Measurements from ENCODE around the gene RCCD1. TPM values are rescaled to one million over a fixed set of nuclear protein-coding genes. Genes with fewer than 3 reads are reported as not detected.

The RCCD1 gene
- total RNA-seq, 1 experiment from 2014 or later, result 51.5 TPM

- peak overlapping the region; percentile 83 for H3K4me2 ChIP-seq
- POLR2A ChIA-PET (ENCODE audit: unreplicated experiment), result no interaction called here
- H3K9me2 ChIP-seq (ENCODE audit: insufficient read depth), result no peaks in the 10 kb centered on the region
- no peak for TF ChIP-seq CTCF (conservative IDR thresholded peaks at IDR 0.05)
- peak overlapping the region; percentile 98 for H3K4me3 ChIP-seq
- H2AFZ ChIP-seq, result 0 out of 2 replicates have a peak overlapping the region, but pooled peaks have one; percentile 100
- no peaks in the 10 kb centered on the region; the same call in 1 of the 2 replicates for H4K20me1 ChIP-seq (ENCODE audit: insufficient read depth)
- no peaks in the 10 kb centered on the region for H3K9me3 ChIP-seq (ENCODE audit: insufficient read depth, low read depth)
- TSS peak; percentile 49 for BruUV-seq (replicated peaks)
- no peaks in the 10 kb centered on the region for H3K36me3 ChIP-seq (ENCODE audit: low read depth)
- CTCF ChIA-PET, result interaction anchor here (0.5 to 1.6 kb wide), 9 partner anchors 13 to 1012 kb away, joined by 3 to 12 read pairs (median 8); partner anchors contain the start of gene PRC1
- H3F3A ChIP-seq (ENCODE audit: insufficient read depth, low read depth), result peaks cover 18% of the 10 kb centered on the region
- H3K79me2 ChIP-seq (ENCODE audit: low read depth), result peaks cover 25% of the 10 kb centered on the region
- H3K4me1 ChIP-seq (replicated peaks; ENCODE audit: insufficient read depth), result peaks cover 10% of the 10 kb centered on the region
- intact Hi-C loops (cut with micrococcal nuclease; ENCODE audit: unreplicated experiment), result loop anchor here (5.0 kb wide), 2 partner anchors 77 to 317 kb away; no protein-coding TSS in a partner anchor
- H3K27ac ChIP-seq, result no peak overlapping the region
- peak in 1 of 2 experiments; percentile 20 for DNase-seq
- H3K27me3 ChIP-seq (ENCODE audit: insufficient read depth, low read depth), result no peaks in the 10 kb centered on the region
These were observed 1.1 kb downstream of the RCCD1 start for GRCh38 chr15:90955624-90956273.

- ChIA-PET POLR2A (ENCODE audit: unreplicated experiment) (no interaction called here), CTCF (interaction anchor here (0.5 to 1.6 kb wide), 12 partner anchors 12 to 1601 kb away, joined by 3 to 12 read pairs (median 5); partner anchors contain the start of gene PRC1)
- Histone ChIP-seq H3K4me2 (peak overlapping the region; percentile 83), H3K4me3 (peak overlapping the region; percentile 98), H3K27ac (no peak overlapping the region), H3K9me2 (ENCODE audit: insufficient read depth) (no peaks in the 10 kb centered on the region), H2AFZ (no peak overlapping the region), H3F3A (ENCODE audit: insufficient read depth, low read depth) (peaks cover 18% of the 10 kb centered on the region), H4K20me1 (ENCODE audit: insufficient read depth) (no peaks in the 10 kb centered on the region; the same call in 1 of the 2 replicates), H3K79me2 (ENCODE audit: low read depth) (peaks cover 25% of the 10 kb centered on the region), H3K36me3 (ENCODE audit: low read depth) (no peaks in the 10 kb centered on the region), H3K9me3 (ENCODE audit: insufficient read depth, low read depth) (no peaks in the 10 kb centered on the region), H3K27me3 (ENCODE audit: insufficient read depth, low read depth) (no peaks in the 10 kb centered on the region), H3K4me1 (replicated peaks; ENCODE audit: insufficient read depth) (peaks cover 10% of the 10 kb centered on the region)
- peak; percentile 68 for TF ChIP-seq CTCF (conservative IDR thresholded peaks at IDR 0.05)
- no peak for TF ChIP-seq EZH2 (IDR thresholded peaks at IDR 0.05; ENCODE audit: low read depth)
- peak in 1 of 2 experiments; percentile 21 for DNase-seq
- intact Hi-C loops (cut with micrococcal nuclease; ENCODE audit: unreplicated experiment), result loop anchor here (5.0 kb wide), 2 partner anchors 76 to 316 kb away; no protein-coding TSS in a partner anchor
- BruUV-seq (replicated peaks), result no TSS peak
These were observed 1.8 kb downstream of the RCCD1 start for GRCh38 chr15:90956274-90957030.

DNA sequence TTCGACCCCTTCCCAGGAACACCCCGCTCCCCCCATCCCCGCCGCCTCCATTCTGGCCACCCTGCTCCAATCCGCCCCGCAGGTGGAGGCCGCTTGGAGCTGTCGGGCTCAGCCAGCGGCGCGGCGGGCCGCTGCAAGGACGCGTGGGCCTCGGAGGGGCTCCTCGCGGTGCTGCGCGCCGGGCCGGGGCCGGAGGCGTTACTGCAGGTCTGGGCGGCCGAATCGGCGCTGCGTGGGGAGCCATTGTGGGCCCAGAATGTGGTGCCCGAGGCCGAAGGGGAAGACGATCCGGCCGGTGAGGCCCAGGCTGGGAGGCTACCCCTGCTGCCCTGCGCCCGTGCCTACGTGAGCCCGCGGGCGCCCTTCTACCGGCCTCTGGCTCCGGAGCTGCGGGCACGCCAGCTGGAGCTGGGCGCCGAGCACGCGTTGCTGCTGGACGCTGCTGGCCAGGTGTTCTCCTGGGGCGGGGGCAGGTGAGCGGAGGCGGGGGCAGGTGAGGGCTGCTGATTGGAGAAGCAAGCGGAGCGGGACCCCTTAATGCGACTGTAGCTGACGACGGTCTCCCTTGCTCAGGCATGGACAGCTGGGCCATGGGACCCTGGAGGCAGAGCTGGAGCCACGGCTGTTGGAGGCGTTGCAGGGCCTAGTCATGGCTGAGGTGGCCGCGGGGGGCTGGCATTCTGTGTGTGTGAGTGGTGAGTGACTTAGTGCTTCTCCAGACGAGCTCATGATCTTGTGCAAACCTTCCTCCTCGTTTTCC, 2.5 kb downstream of the RCCD1 start:
- Histone ChIP-seq H3K4me1 (replicated peaks; ENCODE audit: insufficient read depth) (peaks cover 10% of the 10 kb centered on the region), H3K27me3 (ENCODE audit: insufficient read depth, low read depth) (no peaks in the 10 kb centered on the region), H3K4me3 (no peak overlapping the region), H3K27ac (no peak overlapping the region), H3K36me3 (ENCODE audit: low read depth) (no peaks in the 10 kb centered on the region), H2AFZ (no peak overlapping the region), H3K9me3 (ENCODE audit: insufficient read depth, low read depth) (no peaks in the 10 kb centered on the region), H3K4me2 (no peak overlapping the region), H3F3A (ENCODE audit: insufficient read depth, low read depth) (peaks cover 23% of the 10 kb centered on the region), H4K20me1 (ENCODE audit: insufficient read depth) (peaks cover 1% of the 10 kb centered on the region; the same call in 1 of the 2 replicates), H3K79me2 (ENCODE audit: low read depth) (peaks cover 25% of the 10 kb centered on the region), H3K9me2 (ENCODE audit: insufficient read depth) (no peaks in the 10 kb centered on the region)
- TF ChIP-seq CTCF (conservative IDR thresholded peaks at IDR 0.05) (no peak), EZH2 (IDR thresholded peaks at IDR 0.05; ENCODE audit: low read depth) (no peak)
- intact Hi-C loops (cut with micrococcal nuclease; ENCODE audit: unreplicated experiment), result loop anchor here (5.0 kb wide), 2 partner anchors 75 to 315 kb away; no protein-coding TSS in a partner anchor
- no peak for DNase-seq
- no TSS peak for BruUV-seq (replicated peaks)
- ChIA-PET POLR2A (ENCODE audit: unreplicated experiment) (no interaction called here), CTCF (interaction anchor here (0.6 to 1.6 kb wide), 5 partner anchors 11 to 98 kb away, joined by 3 to 10 read pairs (median 5); no protein-coding TSS in a partner anchor)

Measured in PC-9 (cell line).